Measurements from ENCODE around the gene PTGFRN.

The PTGFRN gene

GRCh38 chr1:117033772-117034171 lies 124.1 kb downstream of the PTGFRN start:
- no peaks in the 10 kb centered on the region for H3K27me3 ChIP-seq
- intact Hi-C loops (cut with DNase I; ENCODE audit: low total_unique reads), result no loop called here
- H3K9me3 ChIP-seq, result no peaks in the 10 kb centered on the region
- DNase-seq, result no peak
- H3K4me1 ChIP-seq, result no peaks in the 10 kb centered on the region
- no peaks in the 10 kb centered on the region for H3K36me3 ChIP-seq
- no peak overlapping the region for H3K27ac ChIP-seq
- no peak for TF ChIP-seq CTCF (IDR thresholded peaks at IDR 0.05)
- no peak overlapping the region for H3K4me3 ChIP-seq

- Histone ChIP-seq H3K27ac (no peak overlapping the region), H3K9me3 (no peaks in the 10 kb centered on the region), H3K36me3 (no peaks in the 10 kb centered on the region), H3K27me3 (no peaks in the 10 kb centered on the region), H3K4me1 (no peaks in the 10 kb centered on the region), H3K4me3 (no peak overlapping the region)
- no peak for TF ChIP-seq CTCF (IDR thresholded peaks at IDR 0.05)
- no peak for DNase-seq
- intact Hi-C loops (cut with DNase I; ENCODE audit: low total_unique reads), result no loop called here
Measured at GRCh38 chr1:117034791-117035290, 125.1 kb downstream of the PTGFRN start.

GRCh38 chr1:117036018-117036461 lies 126.3 kb downstream of the PTGFRN start:
- no peaks in the 10 kb centered on the region for H3K27me3 ChIP-seq
- no peak overlapping the region for H3K27ac ChIP-seq
- no peak for TF ChIP-seq CTCF (IDR thresholded peaks at IDR 0.05)
- no peaks in the 10 kb centered on the region for H3K36me3 ChIP-seq
- no peak for DNase-seq
- no peak overlapping the region for H3K4me3 ChIP-seq
- intact Hi-C loops (cut with DNase I; ENCODE audit: low total_unique reads), result no loop called here
- H3K9me3 ChIP-seq, result no peaks in the 10 kb centered on the region
- no peaks in the 10 kb centered on the region for H3K4me1 ChIP-seq

- no peaks in the 10 kb centered on the region for H3K27me3 ChIP-seq
Measured at GRCh38 chr1:117037802-117038201, 128.1 kb downstream of the PTGFRN start.

GRCh38 chr1:117038236-117038635 lies 128.5 kb downstream of the PTGFRN start:
- no peak for DNase-seq
- H3K27me3 ChIP-seq, result no peaks in the 10 kb centered on the region
- no peaks in the 10 kb centered on the region for H3K36me3 ChIP-seq
- H3K4me1 ChIP-seq, result no peaks in the 10 kb centered on the region
- H3K4me3 ChIP-seq, result no peak overlapping the region
- no peaks in the 10 kb centered on the region for H3K9me3 ChIP-seq
- no peak overlapping the region for H3K27ac ChIP-seq
- TF ChIP-seq CTCF (IDR thresholded peaks at IDR 0.05), result no peak
- intact Hi-C loops (cut with DNase I; ENCODE audit: low total_unique reads), result no loop called here

More at GRCh38 chr1:117037802-117038201, 128.1 kb downstream of the PTGFRN start:
- no peak for TF ChIP-seq CTCF (IDR thresholded peaks at IDR 0.05)
- H3K36me3 ChIP-seq, result no peaks in the 10 kb centered on the region
- H3K4me3 ChIP-seq, result no peak overlapping the region
- intact Hi-C loops (cut with DNase I; ENCODE audit: low total_unique reads), result no loop called here
- DNase-seq, result no peak
- no peaks in the 10 kb centered on the region for H3K9me3 ChIP-seq
- H3K27ac ChIP-seq, result no peak overlapping the region
- no peaks in the 10 kb centered on the region for H3K4me1 ChIP-seq

Data from tibial artery (tissue), 4 donors.